Measurements from ENCODE around the gene IL21R. TPM values are rescaled to one million over a fixed set of nuclear protein-coding genes. Genes with fewer than 3 reads are reported as not detected.

IL21R gene
- total RNA-seq, 2 experiments from 2014 or later, result 61.8 to 73.5 TPM

GRCh38 chr16:27374804-27375425, 27.1 kb upstream of the IL21R start:
- intact Hi-C loops (cut with DNase I, micrococcal nuclease), result loop anchor here (1.0 to 2.0 kb wide), 3 partner anchors 28 to 82 kb away; partner anchors contain the start of gene IL21R (in 1 of the 2)
- H3K27ac Mint-ChIP-seq, result no peak overlapping the region
- ChIA-PET POLR2A (interaction anchor here (0.7 to 2.2 kb wide), 17 partner anchors 9 to 767 kb away, joined by 3 to 31 read pairs (median 5); partner anchors contain the start of genes GTF3C1, IL21R, KATNIP and KDM8), CTCF (interaction anchor here (0.8 to 3.2 kb wide), 19 partner anchors 10 to 196 kb away, joined by 3 to 51 read pairs (median 4); partner anchors contain the start of genes IL21R and KDM8)
- peaks cover 12% of the 10 kb centered on the region for H3K36me3 Mint-ChIP-seq (ENCODE audit: low read depth)
- H3K27me3 Mint-ChIP-seq, result no peaks in the 10 kb centered on the region
- peaks cover 50% of the 10 kb centered on the region for H3K4me1 Mint-ChIP-seq
- H3K4me3 Mint-ChIP-seq, result no peak overlapping the region
- ATAC-seq, result peak; percentile 48
- peaks cover 8% of the 10 kb centered on the region for H3K9me3 Mint-ChIP-seq (ENCODE audit: low read depth)
- DNase-seq, result peak; percentile 81

GRCh38 chr16:27377666-27378485, 24.1 kb upstream of the IL21R start:
- H3K27ac Mint-ChIP-seq, result peak overlapping the region; percentile 89
- H3K27me3 Mint-ChIP-seq, result no peaks in the 10 kb centered on the region
- peak overlapping the region; percentile 20 for H3K4me3 Mint-ChIP-seq
- H3K36me3 Mint-ChIP-seq (ENCODE audit: low read depth), result no peaks in the 10 kb centered on the region
- ChIA-PET POLR2A (interaction anchor here (0.6 to 2.9 kb wide), 7 partner anchors 11 to 172 kb away, joined by 3 to 23 read pairs (median 5); partner anchors contain the start of gene IL21R), CTCF (interaction anchor here (0.7 to 2.0 kb wide), 9 partner anchors 10 to 700 kb away, joined by 3 to 9 read pairs (median 5); partner anchors contain the start of gene IL21R)
- H3K4me1 Mint-ChIP-seq, result peaks cover 45% of the 10 kb centered on the region
- no peaks in the 10 kb centered on the region for H3K9me3 Mint-ChIP-seq (ENCODE audit: low read depth)
- ATAC-seq (peak; percentile 39), DNase-seq (peak; percentile 51)
- intact Hi-C loops (cut with DNase I, micrococcal nuclease), result loop anchor here in 1 of 2 experiments (2.0 kb wide), 1 partner anchor 25 kb away; the partner anchor contains the start of gene IL21R

- CTCF ChIA-PET, result interaction anchor here (0.7 to 2.0 kb wide), 4 partner anchors 11 to 149 kb away, joined by 3 to 9 read pairs (median 5); partner anchors contain the start of gene IL21R
- Mint-ChIP-seq H3K36me3 (ENCODE audit: low read depth) (no peaks in the 10 kb centered on the region), H3K27ac (peak overlapping the region; percentile 91), H3K4me1 (peaks cover 45% of the 10 kb centered on the region), H3K27me3 (no peaks in the 10 kb centered on the region), H3K9me3 (ENCODE audit: low read depth) (peaks cover under 1% of the 10 kb centered on the region), H3K4me3 (peak overlapping the region; percentile 35)
- POLR2A ChIA-PET, result interaction anchor here (0.6 to 2.9 kb wide), 7 partner anchors 12 to 173 kb away, joined by 3 to 23 read pairs (median 4); partner anchors contain the start of gene IL21R
- ATAC-seq (peak; percentile 40), DNase-seq (peak; percentile 83)
- intact Hi-C loops (cut with DNase I, micrococcal nuclease), result loop anchor here (1.0 to 2.0 kb wide), 2 partner anchors 24 to 25 kb away; partner anchors contain the start of gene IL21R (in 1 of the 2)
Observed at GRCh38 chr16:27378871-27379481, 23.0 kb upstream of the IL21R start.

GRCh38 chr16:27379919-27380318, 22.1 kb upstream of the IL21R start:
- intact Hi-C loops (cut with DNase I, micrococcal nuclease), result loop anchor here (1.0 to 2.0 kb wide), 2 partner anchors 23 to 24 kb away; partner anchors contain the start of gene IL21R (in 1 of the 2)
- H3K36me3 Mint-ChIP-seq (ENCODE audit: low read depth), result peaks cover 5% of the 10 kb centered on the region
- no peak overlapping the region for H3K27ac Mint-ChIP-seq
- H3K27me3 Mint-ChIP-seq, result no peaks in the 10 kb centered on the region
- peaks cover 6% of the 10 kb centered on the region for H3K9me3 Mint-ChIP-seq (ENCODE audit: low read depth)
- CTCF ChIA-PET, result interaction anchor here (0.5 kb wide), 1 partner anchor 42 kb away, joined by 4 read pairs; no protein-coding TSS in a partner anchor
- H3K4me3 Mint-ChIP-seq, result no peak overlapping the region
- ATAC-seq (no peak), DNase-seq (no peak)
- H3K4me1 Mint-ChIP-seq, result peaks cover 50% of the 10 kb centered on the region
- POLR2A ChIA-PET, result interaction anchor here (2.9 kb wide), 1 partner anchor 24 kb away, joined by 23 read pairs; the partner anchor contains the start of gene IL21R

- CTCF ChIA-PET, result no interaction called here
- intact Hi-C loops (cut with DNase I, micrococcal nuclease), result no loop called here
Observed at GRCh38 chr16:27381236-27381635, 20.7 kb upstream of the IL21R start.

GRCh38 chr16:27381974-27382855, 19.8 kb upstream of the IL21R start:
- DNase-seq (peak; percentile 42), ATAC-seq (no peak)
- peaks cover 5% of the 10 kb centered on the region for H3K36me3 Mint-ChIP-seq (ENCODE audit: low read depth)

More at GRCh38 chr16:27381236-27381635, 20.7 kb upstream of the IL21R start:
- Mint-ChIP-seq H3K36me3 (ENCODE audit: low read depth) (peaks cover 5% of the 10 kb centered on the region), H3K27ac (peak overlapping the region; percentile 32), H3K27me3 (no peaks in the 10 kb centered on the region), H3K4me1 (peaks cover 49% of the 10 kb centered on the region), H3K9me3 (ENCODE audit: low read depth) (peaks cover 6% of the 10 kb centered on the region), H3K4me3 (no peak overlapping the region)
- POLR2A ChIA-PET, result no interaction called here
- DNase-seq, result no peak
- no peak for ATAC-seq

GRCh38 chr16:27383556-27384243, 18.3 kb upstream of the IL21R start:
- Mint-ChIP-seq H3K4me1 (peaks cover 31% of the 10 kb centered on the region), H3K36me3 (ENCODE audit: low read depth) (peaks cover 5% of the 10 kb centered on the region), H3K4me3 (no peak overlapping the region), H3K27ac (peak overlapping the region; percentile 45), H3K9me3 (ENCODE audit: low read depth) (peaks cover 6% of the 10 kb centered on the region), H3K27me3 (no peaks in the 10 kb centered on the region)
- no peak for ATAC-seq
- no peak for DNase-seq
- intact Hi-C loops (cut with DNase I, micrococcal nuclease), result no loop called here
- POLR2A ChIA-PET, result no interaction called here
- CTCF ChIA-PET, result interaction anchor here (0.6 to 0.7 kb wide), 2 partner anchors 54 to 149 kb away, joined by 3 to 4 read pairs; no protein-coding TSS in a partner anchor

More at GRCh38 chr16:27381974-27382855, 19.8 kb upstream of the IL21R start:
- Mint-ChIP-seq H3K27ac (peak overlapping the region; percentile 9), H3K4me3 (no peak overlapping the region), H3K4me1 (peaks cover 41% of the 10 kb centered on the region), H3K9me3 (ENCODE audit: low read depth) (peaks cover 6% of the 10 kb centered on the region), H3K27me3 (no peaks in the 10 kb centered on the region)
- intact Hi-C loops (cut with DNase I, micrococcal nuclease), result no loop called here
- CTCF ChIA-PET, result no interaction called here
- POLR2A ChIA-PET, result no interaction called here

GRCh38 chr16:27384425-27384824, 17.5 kb upstream of the IL21R start:
- H3K27me3 Mint-ChIP-seq, result no peaks in the 10 kb centered on the region
- no peak overlapping the region for H3K4me3 Mint-ChIP-seq
- H3K4me1 Mint-ChIP-seq, result peaks cover 26% of the 10 kb centered on the region
- H3K27ac Mint-ChIP-seq, result no peak overlapping the region
- ChIA-PET CTCF (interaction anchor here (0.7 kb wide), 1 partner anchor 54 kb away, joined by 4 read pairs; no protein-coding TSS in a partner anchor), POLR2A (no interaction called here)
- peaks cover 5% of the 10 kb centered on the region for H3K36me3 Mint-ChIP-seq (ENCODE audit: low read depth)
- peaks cover 8% of the 10 kb centered on the region for H3K9me3 Mint-ChIP-seq (ENCODE audit: low read depth)
- no peak for ATAC-seq
- DNase-seq, result no peak
- intact Hi-C loops (cut with DNase I, micrococcal nuclease), result no loop called here

GRCh38 chr16:27385398-27385797, 16.6 kb upstream of the IL21R start:
- Mint-ChIP-seq H3K4me1 (peaks cover 20% of the 10 kb centered on the region), H3K4me3 (no peak overlapping the region), H3K27me3 (no peaks in the 10 kb centered on the region), H3K27ac (no peak overlapping the region), H3K9me3 (ENCODE audit: low read depth) (peaks cover 10% of the 10 kb centered on the region), H3K36me3 (ENCODE audit: low read depth) (peaks cover 7% of the 10 kb centered on the region)
- ATAC-seq (no peak), DNase-seq (no peak)
- POLR2A ChIA-PET, result no interaction called here
- intact Hi-C loops (cut with DNase I, micrococcal nuclease), result no loop called here
- CTCF ChIA-PET, result interaction anchor here (1.3 to 2.0 kb wide), 2 partner anchors 15 to 18 kb away, joined by 3 to 9 read pairs; no protein-coding TSS in a partner anchor

All from activated CD4-positive, alpha-beta T cell treated with anti-CD3 and anti-CD28 coated beads for 36 hours (primary cell).